Stimulated activated CD8-positive, alpha-beta memory T cell treated with anti-CD3 and anti-CD28 coated beads, Interleukin-7, amount 100 ng/mL, for 48 hours (primary cell): Measurements from ENCODE around the gene MYH11.

Source experiments
- DNase-seq, 2 donors: peaks; one replicate each; pipeline ENCODE4 v3.0.0-alpha.2; 2020; ENCODE audit warnings: low read depth in 1 of 2; ENCODE audit errors: extremely low read depth in 1 of 2

Gene MYH11

DNA sequence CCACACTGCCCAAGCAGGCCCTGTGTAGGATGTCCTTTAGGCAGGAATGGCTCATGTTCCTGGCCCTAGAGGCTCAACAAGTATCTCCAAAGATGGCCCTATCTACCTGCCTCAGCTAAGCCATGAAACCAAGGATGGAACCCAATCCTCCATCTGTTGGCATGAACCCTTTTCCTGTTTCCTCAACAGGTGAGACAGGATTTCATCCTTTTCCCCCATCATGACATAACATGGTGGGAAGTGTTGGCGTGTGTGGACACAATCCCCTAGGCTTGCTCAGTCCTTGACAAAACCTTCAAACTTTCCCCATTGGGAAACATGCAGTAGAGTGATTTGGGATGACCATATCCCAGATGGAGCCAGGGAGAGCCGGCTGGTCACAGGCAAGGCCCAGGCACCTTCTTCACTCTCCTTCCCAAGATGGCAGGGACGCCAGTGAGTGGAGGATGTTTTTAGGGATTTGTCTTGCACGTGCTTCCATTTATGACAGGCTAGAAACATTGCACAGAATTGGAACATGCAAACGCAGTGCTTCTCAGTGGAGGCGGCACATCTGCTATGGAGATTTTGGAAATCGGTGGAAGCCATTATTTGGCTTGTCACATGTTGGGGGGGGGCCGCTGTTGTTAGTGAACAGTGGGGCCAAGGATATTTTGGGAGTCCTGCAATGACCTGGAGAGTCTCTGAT, 77.0 kb downstream of the MYH11 start:
- no peak for DNase-seq

DNA sequence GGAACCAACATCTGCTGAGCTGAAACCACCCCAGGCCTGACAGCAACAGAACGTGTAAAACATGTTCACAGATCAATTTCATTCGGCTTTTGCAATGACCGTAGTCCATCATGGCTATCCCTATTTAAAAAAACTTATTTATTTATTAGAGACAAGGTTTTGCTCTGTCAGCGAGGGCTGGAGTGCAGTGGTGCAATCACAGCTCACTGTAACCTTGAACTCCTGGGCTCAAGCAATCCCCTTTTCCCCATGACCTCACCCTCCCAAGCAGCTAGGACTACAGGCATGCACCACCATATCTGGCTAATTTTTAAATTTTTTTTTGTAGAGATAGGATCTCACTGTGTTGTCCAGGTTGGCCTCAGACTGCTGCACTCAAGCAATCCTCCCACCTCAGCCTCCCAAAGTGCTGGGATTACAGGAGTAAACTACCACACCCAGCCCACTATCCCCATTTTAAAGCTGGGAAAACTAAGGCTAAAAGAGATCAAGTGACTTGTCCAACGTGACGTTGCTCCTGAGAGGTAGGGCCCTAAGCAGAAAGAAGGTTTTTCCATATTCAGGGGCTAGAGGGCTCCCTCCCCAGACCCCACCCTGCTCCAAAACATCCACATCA, 77.7 kb downstream of the MYH11 start:
- no peak for DNase-seq

DNA sequence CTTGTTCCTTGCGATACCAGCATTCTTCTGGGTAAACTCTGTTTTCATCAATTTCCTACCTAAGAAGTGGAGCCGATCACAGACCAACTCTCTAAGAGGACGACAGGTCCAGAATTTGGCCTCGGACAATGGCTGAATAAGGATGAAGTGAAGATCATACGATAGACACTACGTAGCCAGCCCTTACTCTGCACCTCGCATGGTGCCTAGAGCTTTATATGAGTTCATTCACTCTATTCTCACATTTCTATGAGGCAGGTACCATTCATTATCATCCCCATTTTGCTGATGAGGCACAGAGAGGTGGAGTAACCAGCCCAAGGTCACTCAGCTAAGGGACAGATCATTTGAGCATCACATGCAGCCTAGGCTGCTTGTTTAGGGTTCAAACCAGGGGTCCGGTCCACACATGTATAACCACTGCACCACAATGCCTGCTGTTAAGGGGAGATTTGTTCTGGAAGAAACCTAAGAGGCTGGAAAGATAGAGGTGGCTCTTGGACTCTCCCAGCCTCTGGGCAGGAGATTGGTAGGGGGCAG, 78.6 kb downstream of the MYH11 start:
- no peak for DNase-seq

GRCh38 chr16:15777533-15778203, 79.2 kb downstream of the MYH11 start:
- peak in 1 of 2 donors; percentile 4 for DNase-seq

- DNase-seq: no peak
These were observed 80.3 kb downstream of the MYH11 start for GRCh38 chr16:15776572-15776971.

- no peak for DNase-seq
These were observed 81.0 kb downstream of the MYH11 start for GRCh38 chr16:15775663-15776304.

DNA sequence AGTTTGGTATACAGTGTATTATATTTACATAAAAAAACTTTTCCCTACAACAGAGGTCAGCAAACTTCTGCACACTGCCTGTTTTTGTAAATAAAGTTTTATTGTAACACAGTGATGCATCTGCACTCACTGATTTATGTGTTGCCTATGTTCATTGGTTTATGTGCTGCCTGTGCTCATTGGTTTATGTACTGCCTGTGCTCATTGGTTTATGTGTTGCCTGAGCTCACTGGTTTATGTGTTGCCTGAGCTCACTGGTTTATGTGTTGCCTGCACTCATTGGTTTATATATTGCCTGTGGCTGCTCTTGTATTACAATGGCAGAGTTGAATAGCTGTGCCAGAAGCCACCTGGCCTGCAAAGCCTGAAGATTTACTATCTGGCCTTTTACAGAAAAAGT, 81.6 kb downstream of the MYH11 start:
- DNase-seq: no peak

DNA sequence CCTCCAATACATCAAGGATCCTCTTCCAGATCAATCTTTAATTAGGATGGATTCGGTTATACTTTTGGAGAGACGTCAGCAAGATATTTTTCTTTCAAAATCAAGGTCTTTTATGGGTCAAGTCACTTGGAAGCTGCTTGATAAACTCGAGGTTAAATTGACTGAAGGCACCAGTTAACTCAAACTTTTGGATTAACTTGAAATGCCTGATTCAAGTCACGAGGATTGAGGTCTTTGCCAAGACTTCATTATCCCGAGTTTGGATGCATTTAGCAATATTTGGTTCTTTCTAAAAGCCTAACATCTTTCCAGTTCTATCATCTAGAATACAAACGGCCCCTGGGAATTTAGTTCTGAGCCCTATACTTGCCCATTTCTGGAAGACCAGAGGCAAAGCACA, 82.9 kb downstream of the MYH11 start:
- DNase-seq: no peak

DNA sequence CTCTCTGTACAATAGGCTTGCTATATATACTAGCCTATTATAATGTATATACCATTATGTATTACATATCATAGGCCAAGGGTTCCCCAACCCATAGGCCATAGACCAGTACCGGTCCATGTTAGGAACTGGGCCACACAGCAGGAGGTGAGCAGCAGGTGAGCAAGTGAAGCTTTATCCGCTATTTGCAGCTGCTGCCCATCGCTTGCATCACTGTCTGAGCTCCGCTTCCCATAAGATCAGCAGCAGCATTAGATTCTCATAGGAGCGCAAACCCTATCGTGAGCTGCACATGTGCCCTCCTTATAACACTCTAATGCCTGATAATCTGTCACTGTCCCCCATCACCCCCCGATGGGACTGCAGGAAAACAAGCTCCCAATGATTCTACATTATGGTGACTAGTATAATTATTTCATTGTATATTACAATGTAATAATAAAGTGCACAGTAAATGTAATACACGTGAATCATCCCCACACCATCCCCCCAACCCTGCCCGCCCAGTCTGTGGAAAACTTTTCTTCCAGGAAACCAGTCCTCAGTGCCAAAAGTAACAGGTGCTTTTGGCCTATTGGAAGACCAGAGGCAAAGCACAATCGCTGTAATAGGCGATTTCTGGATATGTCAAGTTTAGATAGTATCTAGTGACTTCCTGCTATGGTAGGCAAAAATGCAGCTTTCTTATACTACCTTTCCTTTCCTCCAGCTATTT, 84.1 kb downstream of the MYH11 start:
- DNase-seq: no peak

GRCh38 chr16:15771694-15772093, 85.1 kb downstream of the MYH11 start:
- no peak for DNase-seq

DNA sequence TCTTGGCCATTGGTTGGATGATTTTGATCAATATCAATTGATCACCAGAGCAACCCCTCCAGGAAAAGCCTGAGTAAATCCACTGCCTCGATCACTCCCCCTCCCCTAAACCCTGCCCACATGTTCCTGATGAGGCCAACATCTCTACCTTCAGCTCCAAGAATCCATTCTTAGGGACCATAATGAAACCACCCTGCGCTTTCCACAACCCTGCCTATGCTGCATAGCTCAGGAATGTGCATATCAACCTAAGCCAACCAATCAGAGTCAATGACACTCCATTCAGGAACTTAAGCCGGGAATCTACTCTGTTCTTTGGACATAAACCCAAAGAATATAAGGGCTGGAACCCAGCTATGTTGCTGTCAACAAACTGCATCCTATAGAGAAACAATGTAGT, 86.3 kb downstream of the MYH11 start:
- no peak for DNase-seq

GRCh38 chr16:15770107-15770506, 86.7 kb downstream of the MYH11 start:
- no peak for DNase-seq

- no peak for DNase-seq
These were observed 87.6 kb downstream of the MYH11 start for GRCh38 chr16:15769239-15769638.

DNA sequence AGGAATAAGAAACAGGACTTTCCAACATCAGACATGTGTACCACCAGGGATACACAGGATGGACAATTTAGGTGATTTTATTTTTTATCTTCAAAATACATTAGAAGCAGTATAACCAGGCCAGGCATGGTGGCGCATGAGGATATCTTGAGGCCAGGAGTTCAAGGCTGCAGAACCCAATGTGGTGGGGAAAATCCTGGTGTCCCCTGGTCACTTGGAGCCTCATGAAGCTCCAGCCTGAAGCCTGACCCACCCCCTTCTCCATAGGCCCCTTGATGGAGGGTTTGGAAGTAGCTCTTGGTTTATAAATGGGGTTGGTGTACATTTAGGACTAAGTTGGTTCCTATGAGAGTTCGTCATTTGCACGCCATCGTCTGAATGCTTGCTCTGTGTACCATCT, 88.6 kb downstream of the MYH11 start:
- DNase-seq: no peak

GRCh38 chr16:15766918-15767317, 89.9 kb downstream of the MYH11 start:
- no peak for DNase-seq

GRCh38 chr16:15765880-15766279, 90.9 kb downstream of the MYH11 start:
- peak in 1 of 2 donors; percentile 2 for DNase-seq

- DNase-seq: no peak
These were observed 91.7 kb downstream of the MYH11 start for GRCh38 chr16:15765116-15765515.

GRCh38 chr16:15764112-15764511, 92.7 kb downstream of the MYH11 start:
- DNase-seq: no peak

DNA sequence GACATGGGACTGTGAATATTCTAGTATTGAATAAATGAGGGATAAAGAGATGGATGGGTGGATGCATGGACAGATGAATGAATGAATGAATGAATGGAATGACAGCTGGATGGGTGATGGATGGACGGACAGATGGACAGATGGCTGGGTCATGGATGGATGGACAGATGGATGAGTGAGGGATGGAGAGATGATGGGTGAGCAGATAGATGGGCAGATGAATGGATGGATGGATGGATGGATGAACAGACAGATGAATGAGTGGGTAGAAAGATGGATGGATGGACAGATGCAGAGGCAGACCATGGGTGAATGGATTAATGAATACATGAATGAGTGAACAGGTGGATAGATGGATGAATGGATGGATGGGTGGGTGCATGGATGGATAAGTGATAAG, 96.7 kb downstream of the MYH11 start:
- DNase-seq: no peak

DNA sequence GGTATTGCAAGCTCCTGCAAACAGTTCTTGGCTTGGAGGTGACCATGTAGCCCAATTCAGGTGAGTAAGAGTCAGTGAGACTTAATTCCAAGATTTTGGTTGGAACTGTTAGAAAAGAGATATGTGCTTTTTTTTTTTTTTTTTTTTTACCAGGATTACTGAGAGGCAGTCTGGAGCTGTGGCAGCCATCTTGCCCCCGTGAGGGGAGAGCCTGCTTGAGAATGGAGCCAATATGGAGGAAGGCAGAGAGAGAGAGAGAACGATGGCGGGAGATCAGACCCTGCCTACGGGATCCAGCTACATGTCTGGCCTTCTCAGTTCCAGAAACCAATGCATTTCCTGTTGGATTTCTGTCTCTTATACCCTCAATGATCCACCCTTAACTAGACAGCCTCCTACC, 97.8 kb downstream of the MYH11 start:
- DNase-seq: no peak
